K562 (cell line): Measurements from ENCODE around the gene FDPS. TPM values are rescaled to one million over a fixed set of nuclear protein-coding genes. Genes with fewer than 3 reads are reported as not detected.

ENCODE experiments used
- E2F1 ChIP-seq: sonication (generic); formaldehyde crosslinking; IDR thresholded peaks from 2 replicates; pipeline ENCODE4 v1.8.1; 2023; ENCODE audit warnings: mild to moderate bottlenecking, missing genetic modification reagents, moderate library complexity
- ELF4 ChIP-seq: fragments of 450-650 bp; formaldehyde crosslinking; IDR thresholded peaks from 2 replicates; pipeline ENCODE4 v1.4.0; 2022; ENCODE audit warnings: missing genetic modification characterization
- ETV6 ChIP-seq, 3 experiments: fragments of 150-350 bp in 1 of 3; sonication (generic) in 1 of 3; formaldehyde crosslinking in 1 of 3; IDR thresholded peaks; 2 replicates each; pipeline versions ENCODE4 v1.6.1 to v1.8.0; 2014 to 2022; ENCODE audit warnings: borderline replicate concordance in 2 of 3, low read depth in 2 of 3, antibody characterized with exemption in 1 of 3, low read length in 1 of 3, mild to moderate bottlenecking in 1 of 3, missing genetic modification reagents in 1 of 3
- EWSR1 ChIP-seq: fragments of 450-650 bp; IDR thresholded peaks from 2 replicates; pipeline ENCODE4 v1.6.1; 2018; ENCODE audit warnings: borderline replicate concordance, mild to moderate bottlenecking, low read depth, moderate library complexity; ENCODE audit not compliant: partially characterized antibody
- EZH2 ChIP-seq: IDR thresholded peaks from 2 replicates; pipeline ENCODE4 v1.6.1; 2012; ENCODE audit warnings: low read depth, mild to moderate bottlenecking, inconsistent platforms, low read length, borderline replicate concordance
- FOXK1 ChIP-seq: sonication (generic); formaldehyde crosslinking; IDR thresholded peaks from 2 replicates; pipeline ENCODE4 v1.8.0; 2022; ENCODE audit warnings: missing genetic modification reagents, mild to moderate bottlenecking, borderline replicate concordance
- MLX ChIP-seq, 2 experiments: fragments of 450-650 bp in 1 of 2; sonication (generic) in 1 of 2; formaldehyde crosslinking; conservative IDR thresholded peaks; 2 replicates each; pipeline versions ENCODE4 v1.4.0 to v1.8.1; 2020 to 2022; ENCODE audit warnings: mild to moderate bottlenecking in 1 of 2, missing genetic modification reagents in 1 of 2
- RERE ChIP-seq: sonication (generic); formaldehyde crosslinking; IDR thresholded peaks from 2 replicates; pipeline ENCODE4 v1.8.0; 2023; ENCODE audit warnings: missing genetic modification reagents, mild to moderate bottlenecking, borderline replicate concordance
- TCF7L2 ChIP-seq: fragments of 150-350 bp; IDR thresholded peaks from 2 replicates; pipeline ENCODE4 v1.6.1; 2016; ENCODE audit warnings: low read depth, mild to moderate bottlenecking, low read length, moderate library complexity
- TEAD4 ChIP-seq, 2 experiments: sonication (generic) in 1 of 2; formaldehyde crosslinking in 1 of 2; IDR thresholded peaks; 2 replicates each; pipeline versions ENCODE4 v1.6.1 to v1.8.0; 2012 to 2022; ENCODE audit warnings: borderline replicate concordance in 1 of 2, inconsistent platforms in 1 of 2, low read length in 1 of 2, mild to moderate bottlenecking in 1 of 2, missing genetic modification reagents in 1 of 2
- ZFP91 ChIP-seq: sonication (generic); formaldehyde crosslinking; IDR thresholded peaks from 2 replicates; pipeline ENCODE4 v1.8.0; 2022; ENCODE audit warnings: mild to moderate bottlenecking, missing genetic modification reagents
- ZFX ChIP-seq: sonication (generic); formaldehyde crosslinking; IDR thresholded peaks from 2 replicates; pipeline ENCODE4 v1.8.0; 2022; ENCODE audit warnings: mild to moderate bottlenecking, missing genetic modification reagents, moderate library complexity
- ZNF77 ChIP-seq: fragments of 250-450 bp; sonication (Bioruptor Pico); IDR thresholded peaks from 2 replicates; pipeline ENCODE4 v1.5.0; 2020
- polyA plus RNA-seq, 8 experiments: library from polyadenylated mRNA; depleted of rRNA in 4 of 8; stranded (reverse) in 5 of 8; unstranded in 3 of 8; fragments of >200 nt; fragmentation: Nextera tagmentation in 2 of 8; fragmentation: Illumina TruSeq in 1 of 8; extraction: Ambion mirVana in 2 of 8; extraction: Trizol in 1 of 8; gene quantifications; 2 replicates each; pipeline versions ENCODE4 v1.2.1 to v1.2.3, GENCODE V29; 2011 to 2014; ENCODE audit warnings: inconsistent platforms in 1 of 8, missing spikeins in 1 of 8
- total RNA-seq, 7 experiments: library from RNA; depleted of rRNA in 6 of 7; stranded (reverse); fragments of >200 nt in 6 of 7; fragmentation: Illumina TruSeq in 2 of 7; extraction: Trizol in 2 of 7; gene quantifications; 2 replicates each; pipeline versions ENCODE4 v1.2.1 to v1.2.3, GENCODE V29; 2011 to 2021; ENCODE audit warnings: low replicate concordance in 1 of 7

The FDPS gene
- total and polyA plus RNA-seq, 9 of the 15 experiments (the other 6 are each of a cell fraction or from before 2014, with no cell fraction given), result 247 to 884 (median 360) TPM

- TF ChIP-seq RERE (CRISPR knock-in tag) (no peak), ETV6 (IDR thresholded peaks at IDR 0.05; ENCODE audit: borderline replicate concordance in 1 of 2, low read depth in 2 of 2, low read length in 1 of 2) (0 out of 4 replicates have a peak, but pooled peaks of 1 of the 2 experiments have one; percentile 25), ETV6 (CRISPR knock-in tag; IDR thresholded peaks at IDR 0.05; ENCODE audit: borderline replicate concordance) (no peak), TEAD4 (IDR thresholded peaks at IDR 0.05; ENCODE audit: low read length) (no peak; the same call in 1 of the 2 replicates), TEAD4 (CRISPR knock-in tag; IDR thresholded peaks at IDR 0.05; ENCODE audit: borderline replicate concordance) (no peak), ZNF77 (CRISPR knock-in tag) (no peak), ZFX (peak; percentile 35; the same call in 1 of the 2 replicates), EZH2 (no peak), ELF4 (CRISPR knock-in tag) (no peak), FOXK1 (no peak), ZFP91 (no peak), TCF7L2 (no peak), MLX (CRISPR knock-in tag; conservative IDR thresholded peaks at IDR 0.05) (no peak), EWSR1 (no peak), E2F1 (CRISPR knock-in tag) (peak; percentile 76; the same call in 1 of the 2 replicates)
These were observed 14.5 kb downstream of the FDPS start (continued) for GRCh38 chr1:155322953-155323728.
